MM.1S (cell line): ENCODE data around the gene MYCBP.

Experiments
- DNase-seq: peaks from one replicate; pipeline ENCODE4 v3.0.0-alpha.2; 2015
- H2AFZ ChIP-seq: fragments of 300-600 bp; sonication (generic); 2 replicates; pipeline ENCODE4 v1.6.0; 2016; ENCODE audit warnings: antibody characterized with exemption, low read length
- H3F3A ChIP-seq: fragments of 300-600 bp; sonication (generic); 2 replicates; pipeline ENCODE4 v1.6.1; 2016; ENCODE audit warnings: mild to moderate bottlenecking, antibody characterized with exemption, low read length, moderate library complexity, mixed read lengths; ENCODE audit not compliant: insufficient read depth
- H3K27ac ChIP-seq: fragments of 300-600 bp; sonication (generic); 2 replicates; pipeline ENCODE4 v1.5.1; 2016; ENCODE audit warnings: mild to moderate bottlenecking, low read length
- H3K27me3 ChIP-seq: fragments of 300-600 bp; sonication (generic); replicated peaks from 2 replicates; pipeline ENCODE4 v1.6.0; 2016; ENCODE audit warnings: low read length; ENCODE audit not compliant: insufficient read depth
- H3K36me3 ChIP-seq: fragments of 300-600 bp; sonication (generic); replicated peaks from 2 replicates; pipeline ENCODE4 v1.6.1; 2016; ENCODE audit warnings: mild to moderate bottlenecking, low read length, mixed read lengths; ENCODE audit not compliant: insufficient read depth
- H3K4me1 ChIP-seq: fragments of 300-600 bp; sonication (generic); 2 replicates; pipeline ENCODE4 v1.6.1; 2016; ENCODE audit warnings: low read length, mixed read lengths
- H3K4me2 ChIP-seq: fragments of 300-600 bp; sonication (generic); 2 replicates; pipeline ENCODE4 v1.6.0; 2016; ENCODE audit warnings: low read depth, low read length
- H3K4me3 ChIP-seq: fragments of 300-600 bp; sonication (generic); 2 replicates; pipeline ENCODE4 v1.5.1; 2016; ENCODE audit warnings: low read length, mixed read lengths
- H3K79me2 ChIP-seq: fragments of 300-600 bp; sonication (generic); 2 replicates; pipeline ENCODE4 v1.6.1; 2016; ENCODE audit warnings: mixed run types, low read length, mixed read lengths
- H3K9ac ChIP-seq: fragments of 300-600 bp; sonication (generic); 2 replicates; pipeline ENCODE4 v1.6.1; 2016; ENCODE audit warnings: low read length, mixed read lengths
- H3K9me2 ChIP-seq: fragments of 300-600 bp; sonication (generic); replicated peaks from 2 replicates; pipeline ENCODE4 v1.6.1; 2016; ENCODE audit warnings: mild to moderate bottlenecking, low read length, mixed read lengths; ENCODE audit not compliant: insufficient read depth
- H3K9me3 ChIP-seq: fragments of 300-600 bp; sonication (generic); replicated peaks from 2 replicates; pipeline ENCODE4 v1.6.1; 2016; ENCODE audit warnings: mild to moderate bottlenecking, low read length, mixed read lengths; ENCODE audit not compliant: insufficient read depth
- H4K20me1 ChIP-seq: fragments of 300-600 bp; sonication (generic); 2 replicates; pipeline ENCODE4 v1.6.1; 2016; ENCODE audit warnings: mild to moderate bottlenecking, low read length, moderate library complexity, mixed read lengths; ENCODE audit not compliant: insufficient read depth
- CTCF ChIP-seq: fragments of 300-600 bp; sonication (generic); IDR thresholded peaks from 2 replicates; pipeline ENCODE4 v1.5.1; 2016; ENCODE audit warnings: antibody characterized with exemption, low read length, mixed read lengths
- EZH2 ChIP-seq: fragments of 300-600 bp; sonication (generic); optimal IDR thresholded peaks from 2 replicates; pipeline ENCODE3; 2017; ENCODE audit warnings: low read depth, mild to moderate bottlenecking, antibody characterized with exemption, low read length, mixed read lengths
- EZH2phosphoT487 ChIP-seq: fragments of 300-600 bp; sonication (generic); IDR thresholded peaks from 2 replicates; pipeline ENCODE4 v1.6.1; 2018; ENCODE audit warnings: antibody characterized with exemption, low read length

Gene MYCBP

DNA sequence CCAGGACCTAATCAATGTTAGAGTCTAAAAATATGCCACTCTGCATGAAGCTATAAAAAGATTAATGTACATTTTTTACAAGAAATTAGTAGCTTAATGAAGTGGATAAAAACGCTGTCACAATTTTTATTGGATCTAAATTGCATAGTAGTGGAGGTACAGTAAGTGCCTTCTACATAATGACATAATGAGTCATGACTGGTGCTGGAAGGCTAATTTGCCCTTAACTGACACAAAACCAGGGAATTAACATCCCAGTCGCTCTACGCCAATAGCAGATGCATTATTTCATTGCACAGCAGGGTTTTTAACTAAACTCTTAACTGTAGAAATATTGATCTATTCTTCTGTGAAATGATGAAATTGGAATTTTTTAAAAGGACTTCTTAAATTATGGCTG, 46.9 kb downstream of the MYCBP start:
- no peaks in the 10 kb centered on the region for H3K27me3 ChIP-seq
- H3K9ac ChIP-seq, result no peak overlapping the region
- no peaks in the 10 kb centered on the region for H3K9me3 ChIP-seq
- H3K79me2 ChIP-seq, result no peaks in the 10 kb centered on the region
- H2AFZ ChIP-seq, result no peak overlapping the region
- H3K4me3 ChIP-seq, result no peak overlapping the region
- H3K36me3 ChIP-seq, result no peaks in the 10 kb centered on the region
- no peak overlapping the region for H3K4me2 ChIP-seq
- H3F3A ChIP-seq, result no peaks in the 10 kb centered on the region
- H4K20me1 ChIP-seq, result no peaks in the 10 kb centered on the region
- no peaks in the 10 kb centered on the region for H3K9me2 ChIP-seq
- H3K27ac ChIP-seq, result no peak overlapping the region
- no peak for TF ChIP-seq EZH2
- no peak for TF ChIP-seq EZH2phosphoT487
- TF ChIP-seq CTCF, result no peak
- no peaks in the 10 kb centered on the region for H3K4me1 ChIP-seq
- no peak for DNase-seq

GRCh38 chr1:38820860-38821259, 52.3 kb downstream of the MYCBP start:
- TF ChIP-seq EZH2phosphoT487, result no peak
- TF ChIP-seq CTCF, result no peak
- no peak for TF ChIP-seq EZH2
- no peaks in the 10 kb centered on the region for H3K9me3 ChIP-seq
- no peak overlapping the region for H3K4me2 ChIP-seq

DNA sequence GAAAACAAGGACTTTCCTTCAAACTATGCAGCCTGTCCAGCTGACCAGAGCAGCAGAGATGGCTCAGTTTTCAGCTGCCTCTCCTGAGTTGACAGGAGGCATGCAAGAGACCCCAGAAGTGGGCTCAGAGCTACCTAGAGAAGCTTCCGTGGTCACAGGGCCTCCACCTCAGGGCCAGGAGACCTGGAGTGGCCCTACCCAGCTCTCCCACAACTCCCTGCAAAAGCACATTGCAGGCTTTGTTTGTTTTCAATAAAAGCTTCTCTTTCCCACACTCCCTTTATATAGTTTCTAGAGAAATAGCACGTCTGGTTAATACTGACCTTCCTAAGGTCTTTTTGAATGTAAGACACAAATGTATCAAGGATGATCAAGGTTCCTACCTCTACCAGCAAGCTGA, 53.6 kb downstream of the MYCBP start:
- no peak for DNase-seq
- Histone ChIP-seq H3K9me3 (no peaks in the 10 kb centered on the region), H3K36me3 (no peaks in the 10 kb centered on the region), H4K20me1 (no peaks in the 10 kb centered on the region), H3K27ac (no peak overlapping the region), H3K9ac (no peak overlapping the region), H3K4me3 (no peak overlapping the region), H2AFZ (no peak overlapping the region), H3K4me1 (0 out of 2 replicates have a peak, but pooled peaks cover 9% of the 10 kb centered on the region), H3K9me2 (no peaks in the 10 kb centered on the region), H3F3A (peaks cover 10% of the 10 kb centered on the region), H3K4me2 (no peak overlapping the region), H3K27me3 (peaks cover 7% of the 10 kb centered on the region; the same call in 1 of the 2 replicates), H3K79me2 (no peaks in the 10 kb centered on the region)
- TF ChIP-seq EZH2 (no peak), CTCF (no peak), EZH2phosphoT487 (no peak)

More at GRCh38 chr1:38820860-38821259, 52.3 kb downstream of the MYCBP start:
- Histone ChIP-seq H3F3A (no peaks in the 10 kb centered on the region), H3K79me2 (no peaks in the 10 kb centered on the region), H3K9ac (no peak overlapping the region), H3K9me2 (no peaks in the 10 kb centered on the region), H3K36me3 (no peaks in the 10 kb centered on the region), H3K4me1 (no peaks in the 10 kb centered on the region), H2AFZ (no peak overlapping the region), H3K27me3 (peaks cover 7% of the 10 kb centered on the region; the same call in 1 of the 2 replicates), H3K4me3 (no peak overlapping the region), H4K20me1 (no peaks in the 10 kb centered on the region), H3K27ac (no peak overlapping the region)
- DNase-seq, result no peak
